ENCODE results near the gene ITPR2.
"Not testable (repeated sequence)": the region's sequence is repeated elsewhere in the genome, so short reads cannot be mapped to it uniquely, and the experiment has no call there.

ITPR2 gene

DNA sequence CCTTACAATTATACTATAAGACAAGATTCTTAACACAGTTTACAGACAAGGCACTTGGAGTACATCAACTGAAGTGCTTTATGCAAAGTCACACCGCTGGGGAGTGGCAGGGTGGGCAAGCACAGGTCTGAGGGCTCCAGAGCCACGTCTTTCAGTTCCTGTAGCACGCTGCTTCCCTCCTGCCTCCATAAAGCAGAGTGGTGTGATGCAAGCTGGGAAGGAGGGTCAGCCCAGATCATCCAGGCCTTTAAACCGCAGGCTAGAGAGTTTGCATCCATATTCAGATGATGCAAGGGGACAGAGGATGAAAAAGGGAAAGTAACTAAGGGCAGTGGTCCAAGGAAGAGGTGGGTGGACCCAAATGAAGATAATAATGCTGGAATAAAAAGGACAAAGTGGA, 132.6 kb downstream of the ITPR2 start:
- no peak for DNase-seq (ENCODE audit: low read depth)

DNA sequence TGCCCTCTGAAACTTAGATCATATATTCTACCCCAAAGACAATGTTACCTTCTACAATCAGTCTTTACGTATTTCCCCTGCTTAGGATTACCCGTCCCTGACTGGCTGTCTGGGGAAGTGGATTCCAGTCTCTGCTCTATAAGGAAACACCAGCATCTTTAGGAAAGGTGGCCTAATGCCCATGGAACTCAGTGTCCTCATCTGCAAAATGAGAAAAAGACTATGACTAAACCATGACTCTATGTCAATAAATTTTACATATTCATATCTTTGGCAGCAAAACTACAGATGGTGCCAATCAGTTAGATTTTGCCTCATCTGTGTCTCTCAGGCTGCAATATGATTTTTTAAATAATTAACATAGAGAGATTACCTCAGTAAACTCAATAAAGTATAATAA, 133.8 kb downstream of the ITPR2 start:
- DNase-seq (ENCODE audit: low read depth): no peak

DNA sequence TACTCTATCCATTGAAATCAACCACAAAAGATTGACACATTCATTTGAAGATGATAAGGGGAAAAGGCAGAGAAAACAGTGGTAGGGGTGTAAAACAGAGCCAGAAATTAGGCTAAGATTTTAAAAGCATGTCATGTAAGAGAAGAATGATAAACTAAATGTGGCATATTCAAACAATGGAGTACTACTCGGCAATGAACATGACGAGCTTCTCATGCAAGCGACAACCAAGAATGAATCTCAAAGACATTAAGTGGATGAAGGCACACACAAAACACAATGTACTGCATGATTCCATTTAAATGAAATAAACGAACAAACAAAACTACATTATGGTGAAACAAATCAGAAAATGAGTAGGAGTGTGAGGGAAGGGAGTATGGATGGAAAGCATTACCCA, 134.8 kb downstream of the ITPR2 start:
- no peak for DNase-seq (ENCODE audit: low read depth)

DNA sequence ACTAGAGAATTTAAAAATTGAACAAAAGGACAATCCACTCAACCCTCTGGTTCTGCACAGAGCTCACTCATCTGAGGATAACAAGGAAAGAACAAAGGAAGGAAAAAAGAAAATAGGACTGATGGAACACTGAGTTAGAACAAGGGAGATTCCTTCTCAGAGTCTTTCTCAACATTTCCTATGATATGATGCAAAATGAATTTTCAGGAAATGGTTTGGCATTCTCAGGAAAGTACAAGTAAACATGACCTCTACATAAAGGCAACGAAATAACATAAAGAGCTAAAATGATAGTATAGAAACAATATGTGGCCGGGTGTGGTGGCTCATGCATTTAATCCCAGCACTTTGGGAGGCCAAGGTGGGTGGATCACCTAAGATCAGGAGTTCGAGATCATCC, 135.8 kb downstream of the ITPR2 start:
- no peak for DNase-seq (ENCODE audit: low read depth)

DNA sequence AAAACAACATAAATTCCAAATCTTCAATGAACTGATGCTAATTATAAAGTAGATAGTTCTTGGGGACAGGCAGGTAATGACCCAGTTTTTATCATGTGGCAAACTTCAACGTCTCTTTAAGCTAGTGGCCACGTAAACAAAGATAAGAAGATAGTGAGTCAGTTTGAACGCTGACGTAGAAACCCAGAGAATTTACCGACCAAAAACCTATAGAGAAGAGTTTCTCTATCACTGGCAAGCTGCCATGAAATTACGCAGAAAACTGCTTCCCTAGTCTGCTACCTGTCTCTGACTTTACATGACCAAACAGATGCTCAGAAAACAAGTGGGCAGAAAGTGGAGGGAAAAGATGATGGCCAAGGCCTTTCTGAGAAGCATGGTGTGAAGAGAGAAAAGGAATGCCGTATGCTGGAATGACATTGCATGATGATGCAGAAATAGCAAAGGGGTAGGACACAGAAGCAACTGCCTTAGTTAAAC, 136.3 kb downstream of the ITPR2 start:
- no peak for DNase-seq (ENCODE audit: low read depth)

DNA sequence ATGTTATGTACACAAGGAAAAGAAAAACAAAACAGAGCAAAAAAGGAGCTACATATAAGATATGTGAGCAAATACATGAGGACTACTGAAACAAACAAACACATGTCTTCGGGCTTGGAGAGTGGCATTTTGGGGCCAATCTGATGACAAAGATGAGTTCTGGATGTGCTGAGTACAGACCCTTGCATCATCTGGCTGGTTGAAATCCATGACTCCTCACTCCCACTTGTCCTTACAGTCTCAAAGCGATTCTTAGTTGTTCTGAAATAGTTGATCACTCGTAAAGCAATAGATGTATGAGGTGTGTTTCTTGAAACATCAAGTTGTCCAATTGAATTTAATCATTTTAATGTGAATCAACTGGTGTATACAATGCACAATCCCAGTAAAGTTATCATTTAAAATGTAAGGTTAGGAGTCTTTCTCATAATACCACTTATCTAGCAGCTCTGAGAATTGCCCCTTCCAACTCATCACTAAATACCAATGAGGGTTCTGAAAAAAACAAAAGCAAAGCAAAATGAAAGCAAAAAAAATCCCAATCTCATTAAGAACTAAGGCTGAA, 136.9 kb downstream of the ITPR2 start:
- DNase-seq (ENCODE audit: low read depth): no peak

DNA sequence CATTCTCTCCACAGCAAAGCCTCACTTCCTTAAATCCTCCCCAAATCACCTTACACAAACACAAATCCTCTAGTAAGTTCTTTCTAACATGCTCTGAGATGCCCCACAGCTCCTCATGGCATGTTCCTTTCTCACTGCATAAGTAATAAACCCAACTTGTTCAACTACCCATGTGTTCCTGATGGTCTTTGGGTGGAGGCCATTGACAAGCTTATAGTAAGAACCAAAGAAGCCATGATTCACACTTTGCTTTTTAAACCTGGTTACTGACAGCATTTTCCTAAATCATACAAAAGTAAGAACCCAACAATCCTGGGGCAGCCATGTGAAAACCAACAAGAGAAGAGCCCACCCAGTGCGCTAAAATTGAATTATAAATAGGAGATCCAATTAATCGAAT, 138.6 kb downstream of the ITPR2 start:
- DNase-seq (ENCODE audit: low read depth): no peak

DNA sequence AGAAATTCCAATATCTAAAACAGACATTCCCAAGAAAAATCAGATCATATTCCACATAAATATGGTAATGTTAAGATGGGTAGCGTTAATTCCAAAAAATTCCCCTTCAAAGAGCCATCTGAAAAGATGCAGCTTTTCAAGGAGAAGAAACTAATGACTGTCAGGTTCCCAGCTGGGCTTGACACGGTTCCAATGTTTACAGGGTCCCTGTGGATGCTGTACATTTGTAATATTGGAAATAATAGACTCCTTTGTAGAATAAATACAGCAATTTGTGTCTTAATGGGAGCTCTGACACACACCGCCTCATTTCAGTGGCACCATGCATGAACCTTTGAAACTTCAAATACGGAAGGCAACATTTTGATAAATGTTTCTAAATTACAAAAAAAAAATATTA, 140.6 kb downstream of the ITPR2 start:
- no peak for DNase-seq (ENCODE audit: low read depth)

DNA sequence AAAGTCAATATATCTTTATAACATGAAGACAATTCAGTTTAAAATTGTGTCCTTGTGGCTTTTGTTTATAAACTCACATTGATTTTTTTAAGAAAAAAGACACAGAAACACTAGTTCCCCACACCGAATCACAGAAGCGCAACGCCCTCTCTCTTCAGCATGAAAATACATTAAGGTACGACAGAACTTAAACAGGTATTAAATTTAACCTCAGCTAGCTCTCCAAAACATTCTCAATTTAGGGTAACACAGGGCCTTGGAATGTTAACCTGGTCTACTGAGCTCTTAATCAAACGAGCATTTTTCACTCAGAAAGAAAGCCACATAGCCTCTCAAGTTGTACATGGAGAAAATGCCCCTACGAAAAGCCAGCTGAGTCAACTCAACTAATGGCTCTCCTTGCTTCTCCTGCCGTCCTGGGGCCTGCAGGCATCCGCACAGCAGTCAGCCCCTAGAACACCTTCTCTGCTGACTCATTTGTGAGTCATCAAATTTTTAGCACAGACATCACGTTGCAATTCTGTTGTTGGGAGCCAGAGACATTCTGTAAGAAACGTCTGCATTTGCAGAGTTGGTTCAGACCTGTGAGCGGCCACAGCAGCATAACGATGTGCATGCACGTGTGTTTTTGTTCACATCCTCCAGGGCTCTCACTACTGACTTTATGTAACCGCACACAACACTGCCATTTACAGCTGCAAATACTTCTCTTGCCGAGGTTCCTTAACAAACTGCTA, 141.6 kb downstream of the ITPR2 start:
- DNase-seq (ENCODE audit: low read depth): no peak

DNA sequence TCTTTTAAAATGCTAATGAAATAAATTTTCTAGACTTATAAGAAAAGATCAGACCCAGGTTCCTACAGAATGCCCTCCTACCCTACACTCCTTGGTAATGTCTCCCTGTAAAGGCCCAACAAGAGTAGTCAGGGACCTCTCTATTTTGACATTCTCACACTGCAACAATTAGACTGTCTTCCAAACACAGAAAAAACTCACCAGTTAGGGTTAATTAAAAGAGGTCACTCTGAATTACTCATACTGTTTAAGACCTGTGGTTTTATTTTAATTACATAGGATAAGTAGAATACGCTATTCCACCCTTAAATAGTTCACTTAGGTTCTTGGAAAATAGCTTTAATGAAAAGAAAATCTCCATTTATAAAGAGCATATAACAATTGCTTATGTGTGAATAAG, 142.4 kb downstream of the ITPR2 start:
- no peak for DNase-seq (ENCODE audit: low read depth)

DNA sequence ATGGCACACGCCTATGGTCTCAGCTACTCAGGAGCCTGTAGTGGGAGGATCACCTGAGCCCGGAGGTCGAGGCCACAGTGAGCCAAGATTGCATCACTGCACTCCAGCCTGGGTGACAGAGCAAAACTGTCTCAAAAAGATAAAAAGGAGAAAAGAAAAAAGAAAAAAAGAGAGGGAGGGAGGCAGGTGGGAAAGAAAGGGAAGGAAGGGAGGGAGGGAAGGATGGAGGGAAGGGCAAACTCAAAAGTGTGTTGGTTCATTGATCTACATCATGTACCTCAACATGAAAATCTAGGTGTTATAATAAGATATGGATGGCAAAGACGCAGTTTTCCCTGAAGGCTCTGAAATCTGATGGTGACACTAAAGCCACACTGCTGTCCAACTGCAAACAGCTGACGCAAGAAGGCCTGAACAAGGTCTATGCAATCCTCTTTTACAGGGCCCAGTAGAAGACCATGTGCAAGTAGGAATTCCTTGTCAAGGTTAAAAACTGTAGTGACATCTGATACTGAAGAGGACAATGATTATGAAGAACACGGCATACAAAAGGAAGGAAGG, 143.6 kb downstream of the ITPR2 start:
- no peak for DNase-seq (ENCODE audit: low read depth)

DNA sequence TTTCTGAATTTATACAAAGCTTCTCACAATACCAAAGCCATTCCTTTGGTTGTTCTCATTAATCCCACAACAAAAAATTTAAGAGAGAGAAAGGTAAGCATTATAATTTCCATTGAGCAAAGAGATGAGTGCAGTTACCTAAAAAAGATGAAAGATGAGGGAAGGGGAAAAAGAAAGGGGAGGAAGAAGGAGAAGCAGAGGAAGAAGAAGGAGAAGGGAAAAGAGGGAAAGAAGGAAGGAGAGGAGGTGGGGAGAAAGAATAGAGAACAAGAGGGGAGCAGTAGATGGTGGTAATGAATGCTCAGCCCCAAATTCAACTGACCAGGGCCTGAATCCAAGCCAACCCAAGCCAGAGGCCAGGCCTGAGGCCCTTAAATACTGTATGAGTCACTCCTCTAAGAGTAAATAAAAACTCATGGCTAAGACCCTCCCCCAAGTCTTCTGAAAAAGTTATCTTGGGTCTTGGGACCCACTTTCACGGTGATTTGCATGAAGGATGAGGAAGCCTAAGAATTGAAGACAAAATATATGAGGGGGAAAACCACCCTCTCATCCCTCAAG, 144.6 kb downstream of the ITPR2 start:
- no peak for DNase-seq (ENCODE audit: low read depth)

DNA sequence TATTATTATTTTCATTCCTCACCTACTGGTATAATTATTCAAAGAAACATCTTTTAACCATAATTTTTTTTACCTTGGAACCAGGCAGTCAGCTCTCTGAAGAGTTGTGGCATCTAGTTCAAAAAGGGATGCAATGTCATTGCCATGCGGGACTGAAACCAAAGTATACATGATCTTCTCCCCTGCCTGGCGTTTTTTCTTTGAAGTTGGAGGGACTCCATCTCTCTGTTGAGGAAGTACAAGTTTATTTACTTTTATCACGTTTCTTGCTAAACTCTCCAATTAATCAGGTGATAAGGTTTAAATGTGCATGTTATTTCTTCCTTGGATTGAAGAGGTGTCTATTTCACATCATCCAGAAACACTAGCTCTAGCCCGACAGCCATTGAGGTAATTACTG, 146.6 kb downstream of the ITPR2 start:
- no peak for DNase-seq (ENCODE audit: low read depth)

DNA sequence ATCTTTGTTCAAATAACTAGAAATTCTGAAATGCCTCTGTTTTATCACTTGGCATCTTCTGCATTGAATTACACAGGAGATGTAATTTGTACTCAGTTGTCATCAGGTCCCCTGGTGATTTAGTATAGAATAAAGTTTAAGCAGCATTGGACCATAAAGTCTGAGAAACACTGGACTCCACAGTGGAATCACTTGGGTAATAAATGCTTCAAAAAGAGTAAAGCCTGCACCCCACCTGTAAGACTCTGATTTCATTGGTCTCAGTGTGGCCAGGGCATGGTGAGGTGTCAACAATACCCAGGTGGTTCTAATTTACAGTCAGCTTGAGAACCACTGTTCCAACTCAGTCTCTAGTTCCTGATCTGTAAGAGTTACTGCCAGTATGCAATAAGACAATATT, 148.9 kb downstream of the ITPR2 start:
- DNase-seq (ENCODE audit: low read depth): no peak

DNA sequence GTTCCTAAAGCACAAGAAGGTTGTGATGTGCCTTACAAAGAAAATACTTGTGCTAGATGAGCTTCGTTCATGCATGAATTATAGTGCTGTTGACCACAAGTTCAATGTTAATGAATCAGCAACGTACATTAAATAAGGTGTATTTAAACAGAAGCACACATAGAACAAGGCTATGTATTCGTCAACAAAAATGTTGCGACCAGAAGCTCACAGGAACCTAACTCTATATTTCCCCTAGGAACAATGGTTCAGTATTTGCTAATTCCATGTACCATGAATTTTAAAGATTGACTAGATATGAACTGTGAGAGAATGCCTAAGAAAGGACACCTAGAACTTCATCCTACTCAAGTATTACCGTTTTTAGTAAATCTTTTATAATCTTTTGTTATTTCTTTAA, 149.6 kb downstream of the ITPR2 start:
- no peak for DNase-seq (ENCODE audit: low read depth)

DNA sequence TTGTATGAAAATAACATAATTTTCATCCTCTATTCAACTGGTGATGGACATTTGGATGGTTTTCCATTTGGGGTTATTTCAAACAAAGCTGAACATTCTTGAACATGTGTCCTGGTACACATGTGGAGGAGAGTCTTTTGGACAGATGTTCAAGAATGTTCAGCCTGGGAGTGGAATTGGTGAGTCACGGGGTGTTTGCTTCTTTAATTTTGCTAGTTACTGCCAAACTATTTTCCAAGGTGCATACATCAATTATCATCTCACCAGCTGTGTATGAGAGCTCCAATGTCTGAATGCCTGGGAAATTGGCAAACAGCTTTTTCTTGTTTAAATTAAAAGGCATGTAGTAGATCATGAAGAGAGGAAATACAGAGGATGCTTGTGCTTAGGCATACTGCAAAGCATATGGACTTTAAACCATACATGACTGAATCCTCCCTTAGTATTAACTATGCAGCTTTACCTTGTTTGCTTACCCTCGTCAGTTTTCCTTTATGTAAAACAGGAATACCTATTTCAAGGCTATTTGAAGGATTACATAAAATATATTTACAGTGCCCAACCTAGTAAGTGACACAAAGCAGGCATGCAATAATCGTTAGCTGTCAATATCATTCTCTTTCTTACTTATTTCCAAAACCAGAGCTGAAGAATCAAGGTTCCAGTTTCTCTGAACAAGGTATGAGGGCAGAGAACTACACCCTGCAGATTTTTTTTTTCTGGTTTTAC, 152.1 kb downstream of the ITPR2 start:
- DNase-seq (ENCODE audit: low read depth): no peak

DNA sequence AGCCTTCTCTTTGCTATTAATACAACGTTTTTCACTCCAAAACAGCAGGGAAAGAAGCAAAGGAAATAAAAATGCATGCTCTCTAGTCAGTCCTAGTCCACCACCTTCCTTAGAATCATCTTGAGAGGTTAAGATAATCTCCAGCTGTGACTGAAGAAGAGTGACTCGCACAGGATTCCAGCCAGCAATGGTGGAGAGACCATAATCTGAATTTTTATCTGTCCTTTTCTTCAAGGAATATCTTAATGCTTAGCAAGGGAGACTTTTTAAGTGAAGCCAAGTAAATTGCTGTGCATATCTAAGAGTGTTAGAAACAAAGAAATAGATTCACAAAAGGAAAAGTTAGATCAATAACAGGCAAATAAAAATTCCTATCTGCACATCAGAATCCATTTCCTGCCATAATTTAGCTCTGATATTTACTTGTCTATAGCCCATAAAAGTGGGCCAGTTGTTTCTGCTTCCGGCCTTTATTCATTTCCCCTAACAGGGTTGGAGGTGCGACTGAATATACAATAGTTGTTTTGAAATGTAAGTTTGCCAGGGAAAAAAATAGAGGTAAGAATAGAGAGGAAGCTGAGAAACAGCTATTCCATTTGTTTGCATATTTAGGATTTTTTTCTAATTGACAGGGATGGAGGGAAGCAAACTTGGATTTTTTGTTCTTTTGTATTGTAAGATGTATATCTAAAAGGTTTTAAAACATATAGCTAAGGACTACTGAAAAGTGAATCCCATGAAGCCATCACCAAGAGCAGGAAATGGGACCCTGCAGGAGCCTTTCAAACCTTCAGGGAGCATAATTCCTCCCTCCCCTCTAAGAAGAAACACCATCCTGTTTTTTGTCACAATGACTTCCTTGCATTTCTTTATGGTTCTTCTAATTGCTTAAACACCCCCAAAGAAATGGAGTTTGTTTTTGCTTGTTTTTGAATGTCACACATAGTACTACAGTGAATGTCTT, 154.0 kb downstream of the ITPR2 start:
- DNase-seq (ENCODE audit: low read depth): no peak

DNA sequence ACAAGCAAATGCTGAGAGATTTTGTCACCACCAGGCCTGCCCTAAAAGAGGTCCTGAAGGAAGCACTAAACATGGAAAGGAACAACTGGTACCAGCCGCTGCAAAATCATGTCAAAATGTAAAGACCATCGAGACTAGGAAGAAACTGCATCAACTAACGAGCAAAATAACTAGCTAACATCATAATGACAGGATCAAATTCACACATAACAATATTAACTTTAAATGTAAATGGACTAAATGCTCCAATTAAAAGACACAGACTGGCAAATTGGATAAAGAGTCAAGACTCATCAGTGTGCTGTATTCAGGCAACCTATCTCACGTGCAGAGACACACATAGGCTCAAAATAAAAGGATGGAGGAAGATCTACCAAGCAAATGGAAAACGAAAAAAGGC, 161.5 kb downstream of the ITPR2 start:
- DNase-seq (ENCODE audit: low read depth): not testable (repeated sequence)

DNA sequence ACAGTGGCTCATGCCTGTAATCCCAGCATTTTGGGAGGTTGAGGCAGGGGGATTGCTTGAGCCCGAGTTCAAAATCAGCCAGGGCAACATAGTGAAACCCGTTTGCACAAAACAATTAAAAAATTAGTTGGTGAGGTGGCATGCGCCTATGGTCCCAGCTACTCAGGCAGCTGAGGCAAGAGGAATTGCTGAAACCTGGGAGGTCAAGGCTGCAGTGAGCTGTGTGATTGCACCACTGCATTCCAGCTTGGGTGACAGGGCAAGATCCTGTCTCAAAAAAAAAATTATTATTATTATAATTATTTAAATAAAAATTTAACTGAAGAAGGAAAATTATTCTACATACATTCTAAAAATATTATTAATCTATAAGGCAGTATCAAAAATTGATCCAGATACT, 164.1 kb downstream of the ITPR2 start:
- DNase-seq (ENCODE audit: low read depth): no peak

DNA sequence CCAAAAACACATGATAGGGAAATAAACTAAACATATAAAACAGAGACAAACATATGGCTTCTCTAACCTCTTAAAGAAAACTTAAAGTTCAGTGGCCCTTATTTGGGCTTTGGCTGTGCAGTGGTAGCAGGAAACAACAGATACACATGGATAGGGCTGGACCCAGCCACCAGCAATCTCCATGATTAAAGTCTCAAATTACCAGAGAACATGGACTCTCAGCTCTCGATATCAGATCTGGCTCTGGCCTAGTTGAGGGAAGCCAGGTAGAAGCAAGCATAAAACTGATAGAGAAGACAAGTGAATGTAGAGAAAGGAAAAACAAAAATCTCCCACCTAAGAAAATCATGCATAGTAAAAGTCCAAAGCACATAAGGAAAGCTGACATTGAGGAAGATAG, 164.8 kb downstream of the ITPR2 start:
- DNase-seq (ENCODE audit: low read depth): no peak

DNA sequence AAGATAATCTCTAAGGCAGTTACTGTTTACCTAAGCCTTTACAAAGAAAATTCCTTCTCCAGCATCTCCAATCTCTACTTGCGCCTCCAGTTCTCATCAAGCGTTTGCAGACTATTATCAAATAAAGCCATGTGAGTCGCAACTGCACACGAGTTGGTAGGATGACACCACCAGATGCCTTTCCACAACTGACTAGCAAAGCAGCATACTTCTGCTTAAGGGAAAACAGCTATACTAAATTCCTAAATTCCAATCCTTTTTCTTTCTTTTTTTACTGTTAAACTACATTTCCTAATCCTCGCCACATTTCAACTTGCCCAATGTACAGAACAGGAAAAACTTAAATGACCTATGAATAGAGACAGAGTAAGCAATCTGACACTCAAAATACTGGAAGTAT, 166.7 kb downstream of the ITPR2 start:
- DNase-seq (ENCODE audit: low read depth): no peak

DNA sequence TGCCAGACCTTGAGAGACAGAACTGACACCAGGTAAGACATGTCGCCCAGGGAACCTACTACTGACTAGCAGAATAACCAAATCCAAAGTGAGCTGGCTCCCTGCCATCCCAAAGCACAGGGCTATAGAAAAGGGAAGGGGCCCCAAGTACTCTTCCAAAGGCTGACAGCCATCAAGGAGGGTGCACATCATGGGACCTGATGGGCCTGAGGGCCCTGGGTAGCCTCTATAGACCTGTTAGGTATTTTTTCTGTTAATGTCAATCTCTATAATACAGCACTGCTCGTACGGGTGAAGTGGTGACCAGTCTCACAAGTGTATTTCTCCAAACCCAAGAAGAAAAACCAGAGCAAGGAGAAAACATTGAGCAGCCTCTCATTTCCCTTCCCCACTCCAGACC, 171.6 kb downstream of the ITPR2 start:
- no peak for DNase-seq (ENCODE audit: low read depth)

All from activated gamma-delta T cell treated with anti-CD3 and anti-CD28 coated beads, Interleukin-2, amount 50 U/mL, for 16 hours (primary cell).